SK-N-SH treated with all-trans-retinoic acid at 6 μM for 48 hours (cell line): Measurements from ENCODE around the gene WIZ.

Experiments
- ATAC-seq: fragments of 200-7000 bp; cut with Tn5 transposase; 3 replicates; pipeline ENCODE4 v1.9.1; 2020; ENCODE audit warnings: mild to moderate bottlenecking, moderate library complexity
- ARNTL ChIP-seq: fragments of 450-650 bp; formaldehyde crosslinking; IDR thresholded peaks from 2 replicates; pipeline ENCODE4 v1.5.0; 2020; ENCODE audit warnings: low read depth, mild to moderate bottlenecking, moderate library complexity, borderline replicate concordance
- BACH2 ChIP-seq: fragments of 250-450 bp; sonication (Bioruptor Pico); IDR thresholded peaks from 2 replicates; pipeline ENCODE4 v1.9.0; 2021; ENCODE audit warnings: mild to moderate bottlenecking, borderline replicate concordance
- CREB5 ChIP-seq: fragments of 250-450 bp; sonication (Bioruptor Pico); IDR thresholded peaks from 2 replicates; pipeline ENCODE4 v1.5.1; 2020; ENCODE audit warnings: low read depth, mild to moderate bottlenecking, moderate library complexity
- CSDC2 ChIP-seq: fragments of 250-450 bp; sonication (Bioruptor Pico); IDR thresholded peaks from 2 replicates; pipeline ENCODE4 v1.5.0; 2020; ENCODE audit warnings: mild to moderate bottlenecking, moderate library complexity
- CSRNP3 ChIP-seq: fragments of 250-450 bp; sonication (Bioruptor Pico); IDR thresholded peaks from 2 replicates; pipeline ENCODE4 v1.5.1; 2021; ENCODE audit warnings: mild to moderate bottlenecking, moderate library complexity
- ESRRG ChIP-seq: fragments of 250-450 bp; sonication (Bioruptor Pico); IDR thresholded peaks from 2 replicates; pipeline ENCODE4 v1.6.1; 2021; ENCODE audit warnings: mild to moderate bottlenecking
- GLIS3 ChIP-seq: fragments of 250-450 bp; sonication (Bioruptor Pico); IDR thresholded peaks from 2 replicates; pipeline ENCODE4 v1.5.0; 2020; ENCODE audit warnings: mild to moderate bottlenecking, moderate library complexity
- ISL1 ChIP-seq: fragments of 250-450 bp; sonication (Bioruptor Pico); IDR thresholded peaks from 2 replicates; pipeline ENCODE4 v2.1.2; 2022; ENCODE audit warnings: mild to moderate bottlenecking, moderate library complexity
- OSR1 ChIP-seq: fragments of 250-450 bp; sonication (Bioruptor Pico); IDR thresholded peaks from 2 replicates; pipeline ENCODE4 v1.8.0; 2022; ENCODE audit warnings: moderate library complexity, mild to moderate bottlenecking, inconsistent platforms
- PATZ1 ChIP-seq: fragments of 250-450 bp; sonication (Bioruptor Pico); IDR thresholded peaks from 2 replicates; pipeline ENCODE4 v1.8.0; 2020; ENCODE audit warnings: mild to moderate bottlenecking, moderate library complexity, borderline replicate concordance
- POU6F1 ChIP-seq: fragments of 250-450 bp; sonication (Bioruptor Pico); IDR thresholded peaks from 2 replicates; pipeline ENCODE4 v1.8.0; 2021; ENCODE audit warnings: low read depth, mild to moderate bottlenecking, moderate library complexity, borderline replicate concordance
- PPARA ChIP-seq: fragments of 250-450 bp; sonication (Bioruptor Pico); IDR thresholded peaks from 2 replicates; pipeline ENCODE4 v1.5.0; 2020; ENCODE audit warnings: mild to moderate bottlenecking, borderline replicate concordance
- SNAI2 ChIP-seq: fragments of 250-450 bp; sonication (Bioruptor Pico); IDR thresholded peaks from 2 replicates; pipeline ENCODE4 v1.5.0; 2020; ENCODE audit warnings: mild to moderate bottlenecking, moderate library complexity
- TCF4 ChIP-seq: fragments of 250-450 bp; sonication (Bioruptor Pico); IDR thresholded peaks from 2 replicates; pipeline ENCODE4 v1.8.0; 2021; ENCODE audit warnings: mild to moderate bottlenecking, moderate library complexity, borderline replicate concordance
- TOX ChIP-seq: fragments of 250-450 bp; sonication (Bioruptor Pico); IDR thresholded peaks from 2 replicates; pipeline ENCODE4 v1.8.0; 2021; ENCODE audit warnings: mild to moderate bottlenecking, moderate library complexity, borderline replicate concordance
- ZFP3 ChIP-seq: fragments of 250-450 bp; sonication (Bioruptor Pico); IDR thresholded peaks from 2 replicates; pipeline ENCODE4 v1.5.0; 2020; ENCODE audit warnings: mild to moderate bottlenecking, moderate library complexity
- ZFP30 ChIP-seq: fragments of 450-650 bp; formaldehyde crosslinking; IDR thresholded peaks from 2 replicates; pipeline ENCODE4 v1.5.0; 2022; ENCODE audit warnings: mild to moderate bottlenecking, moderate library complexity
- ZNF565 ChIP-seq: fragments of 450-650 bp; formaldehyde crosslinking; conservative IDR thresholded peaks from 2 replicates; pipeline ENCODE4 v1.5.0; 2020; ENCODE audit warnings: low read depth, mild to moderate bottlenecking, moderate library complexity
- ZNF70 ChIP-seq: fragments of 450-650 bp; formaldehyde crosslinking; IDR thresholded peaks from 2 replicates; pipeline ENCODE4 v1.5.0; 2020; ENCODE audit warnings: mild to moderate bottlenecking, moderate library complexity
- ZNF8 ChIP-seq: fragments of 450-650 bp; formaldehyde crosslinking; IDR thresholded peaks from 2 replicates; pipeline ENCODE4 v1.5.0; 2020; ENCODE audit warnings: mild to moderate bottlenecking, moderate library complexity
- TF ChIP-seq, protein P1 (sequence below): fragments of 250-450 bp; sonication (Bioruptor Pico); IDR thresholded peaks from 2 replicates; pipeline ENCODE4 v1.5.0; 2020; ENCODE audit warnings: mild to moderate bottlenecking, moderate library complexity

The WIZ gene

GRCh38 chr19:15394426-15394825 is 55.3 kb downstream of the WIZ start:
- TF ChIP-seq CSDC2 (CRISPR knock-in tag) (no peak), TOX (CRISPR knock-in tag) (no peak), ESRRG (CRISPR knock-in tag) (no peak), ZNF70 (CRISPR knock-in tag) (no peak), ISL1 (CRISPR knock-in tag) (no peak), OSR1 (no peak), PATZ1 (CRISPR knock-in tag) (no peak), ARNTL (CRISPR knock-in tag) (no peak), ZNF8 (CRISPR knock-in tag) (no peak), CREB5 (CRISPR knock-in tag) (no peak), TCF4 (CRISPR knock-in tag) (no peak), ZNF565 (no peak), BACH2 (CRISPR knock-in tag) (no peak), ZFP30 (CRISPR knock-in tag) (no peak), GLIS3 (CRISPR knock-in tag) (no peak), SNAI2 (no peak)
- TF ChIP-seq, protein P1, sequence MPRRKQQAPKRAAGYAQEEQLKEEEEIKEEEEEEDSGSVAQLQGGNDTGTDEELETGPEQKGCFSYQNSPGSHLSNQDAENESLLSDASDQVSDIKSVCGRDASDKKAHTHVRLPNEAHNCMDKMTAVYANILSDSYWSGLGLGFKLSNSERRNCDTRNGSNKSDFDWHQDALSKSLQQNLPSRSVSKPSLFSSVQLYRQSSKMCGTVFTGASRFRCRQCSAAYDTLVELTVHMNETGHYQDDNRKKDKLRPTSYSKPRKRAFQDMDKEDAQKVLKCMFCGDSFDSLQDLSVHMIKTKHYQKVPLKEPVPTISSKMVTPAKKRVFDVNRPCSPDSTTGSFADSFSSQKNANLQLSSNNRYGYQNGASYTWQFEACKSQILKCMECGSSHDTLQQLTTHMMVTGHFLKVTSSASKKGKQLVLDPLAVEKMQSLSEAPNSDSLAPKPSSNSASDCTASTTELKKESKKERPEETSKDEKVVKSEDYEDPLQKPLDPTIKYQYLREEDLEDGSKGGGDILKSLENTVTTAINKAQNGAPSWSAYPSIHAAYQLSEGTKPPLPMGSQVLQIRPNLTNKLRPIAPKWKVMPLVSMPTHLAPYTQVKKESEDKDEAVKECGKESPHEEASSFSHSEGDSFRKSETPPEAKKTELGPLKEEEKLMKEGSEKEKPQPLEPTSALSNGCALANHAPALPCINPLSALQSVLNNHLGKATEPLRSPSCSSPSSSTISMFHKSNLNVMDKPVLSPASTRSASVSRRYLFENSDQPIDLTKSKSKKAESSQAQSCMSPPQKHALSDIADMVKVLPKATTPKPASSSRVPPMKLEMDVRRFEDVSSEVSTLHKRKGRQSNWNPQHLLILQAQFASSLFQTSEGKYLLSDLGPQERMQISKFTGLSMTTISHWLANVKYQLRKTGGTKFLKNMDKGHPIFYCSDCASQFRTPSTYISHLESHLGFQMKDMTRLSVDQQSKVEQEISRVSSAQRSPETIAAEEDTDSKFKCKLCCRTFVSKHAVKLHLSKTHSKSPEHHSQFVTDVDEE (CRISPR knock-in tag) = no peak
- TF ChIP-seq, all 23 proteins: peak for 0
- ATAC-seq = no peak

- TF ChIP-seq ARNTL (CRISPR knock-in tag) (no peak), ESRRG (CRISPR knock-in tag) (no peak), ZFP3 (CRISPR knock-in tag) (no peak), ZNF70 (CRISPR knock-in tag) (no peak), ZFP30 (CRISPR knock-in tag) (no peak), CSRNP3 (CRISPR knock-in tag) (no peak), ISL1 (CRISPR knock-in tag) (no peak), CREB5 (CRISPR knock-in tag) (no peak), CSDC2 (CRISPR knock-in tag) (no peak), POU6F1 (CRISPR knock-in tag) (no peak), OSR1 (no peak), ZNF565 (no peak), PPARA (CRISPR knock-in tag) (no peak), TOX (CRISPR knock-in tag) (no peak), ZNF8 (CRISPR knock-in tag) (no peak)
- ATAC-seq = no peak
These were observed 55.8 kb downstream of the WIZ start for GRCh38 chr19:15393963-15394362.
